CD14-positive monocyte (primary cell): Measurements from ENCODE around the gene BRIP1. TPM values are rescaled to one million over a fixed set of nuclear protein-coding genes. Genes with fewer than 3 reads are reported as not detected.

ENCODE experiments used
- DNase-seq, 3 donors: peaks; one replicate each; pipeline ENCODE4 v3.0.0-alpha.2; 2011 to 2022
- H2AFZ ChIP-seq: 2 replicates; pipeline ENCODE4 v1.6.0; 2012; ENCODE audit warnings: mild to moderate bottlenecking, low read depth, low read length, inconsistent platforms; ENCODE audit not compliant: insufficient read depth, poor library complexity, severe bottlenecking
- H3K27ac ChIP-seq, 2 donors: 1 replicate in 1 of 2; 2 replicates in 1 of 2; pipeline ENCODE4 v1.5.1; 2012 to 2013; ENCODE audit warnings: low read length in 2 of 2, control low read depth in 1 of 2, inconsistent platforms in 1 of 2, low read depth in 1 of 2, mild to moderate bottlenecking in 1 of 2
- H3K27me3 ChIP-seq, 2 donors: one replicate each; pipeline versions ENCODE4 v1.6.0 to v1.6.1; 2011 to 2013; ENCODE audit warnings: low read length in 2 of 2; ENCODE audit not compliant: control insufficient read depth in 2 of 2, insufficient read depth in 2 of 2
- H3K36me3 ChIP-seq, 2 donors: replicated peaks in 1 of 2; 1 replicate in 1 of 2; 2 replicates in 1 of 2; pipeline versions ENCODE4 v1.5.1 to v1.6.1; 2012 to 2013; ENCODE audit warnings: low read length in 2 of 2, control low read depth in 1 of 2, inconsistent platforms in 1 of 2, mild to moderate bottlenecking in 1 of 2; ENCODE audit not compliant: insufficient read depth in 2 of 2, control insufficient read depth in 1 of 2
- H3K4me1 ChIP-seq, 2 donors: 1 replicate in 1 of 2; 2 replicates in 1 of 2; pipeline versions ENCODE4 v1.5.1 to v1.6.1; 2012 to 2013; ENCODE audit warnings: low read length in 2 of 2, control low read depth in 1 of 2, inconsistent platforms in 1 of 2, mild to moderate bottlenecking in 1 of 2, moderate library complexity in 1 of 2; ENCODE audit not compliant: insufficient read depth in 2 of 2, control insufficient read depth in 1 of 2
- H3K4me2 ChIP-seq: replicated peaks from 2 replicates; pipeline ENCODE3; 2012; ENCODE audit warnings: low read length, moderate library complexity, mild to moderate bottlenecking; ENCODE audit not compliant: poor library complexity, severe bottlenecking; ENCODE audit errors: extremely low read depth
- H3K4me3 ChIP-seq, 3 experiments: fragments of 200-600 bp in 1 of 3; sonication (generic) in 1 of 3; replicated peaks in 1 of 3; 1 replicate in 2 of 3; 2 replicates in 1 of 3; pipeline ENCODE4 v1.5.1; 2011 to 2013; ENCODE audit warnings: low read length in 3 of 3, mild to moderate bottlenecking in 3 of 3, control low read depth in 2 of 3, low read depth in 2 of 3, inconsistent platforms in 1 of 3, moderate library complexity in 1 of 3
- H3K79me2 ChIP-seq: 2 replicates; pipeline ENCODE4 v1.6.0; 2012; ENCODE audit warnings: mild to moderate bottlenecking, control low read depth, inconsistent platforms, low read length, moderate library complexity; ENCODE audit not compliant: insufficient read depth
- H3K9ac ChIP-seq: 2 replicates; pipeline ENCODE4 v1.6.0; 2017; ENCODE audit warnings: low read length, mild to moderate bottlenecking; ENCODE audit not compliant: insufficient read depth, poor library complexity, severe bottlenecking
- H3K9me3 ChIP-seq, 2 donors: replicated peaks in 1 of 2; 1 replicate in 1 of 2; 2 replicates in 1 of 2; pipeline versions ENCODE4 v1.5.1 to v1.6.1; 2012 to 2013; ENCODE audit warnings: low read length in 2 of 2, control low read depth in 1 of 2; ENCODE audit not compliant: control insufficient read depth in 1 of 2, insufficient read depth in 1 of 2
- H4K20me1 ChIP-seq: 2 replicates; pipeline ENCODE4 v1.6.0; 2012; ENCODE audit warnings: mild to moderate bottlenecking, low read length, control low read depth, moderate library complexity; ENCODE audit not compliant: insufficient read depth
- H3K27ac Mint-ChIP-seq, 7 donors: one replicate each; pipeline ENCODE4 v1.8.0; 2020; ENCODE audit warnings: mild to moderate bottlenecking in 7 of 7, mixed read lengths in 7 of 7, moderate library complexity in 6 of 7, inconsistent platforms in 2 of 7
- H3K27me3 Mint-ChIP-seq, 3 donors: one replicate each; pipeline ENCODE4 v1.8.0; 2021 to 2022; ENCODE audit warnings: low read depth in 3 of 3, mild to moderate bottlenecking in 3 of 3, mixed read lengths in 3 of 3, moderate library complexity in 3 of 3, inconsistent platforms in 1 of 3
- H3K36me3 Mint-ChIP-seq, 2 donors: one replicate each; pipeline ENCODE4 v1.8.0; 2020; ENCODE audit warnings: mixed read lengths in 2 of 2, inconsistent platforms in 1 of 2, mild to moderate bottlenecking in 1 of 2
- H3K4me1 Mint-ChIP-seq: one replicate; pipeline ENCODE4 v1.8.0; 2020; ENCODE audit warnings: mild to moderate bottlenecking, mixed read lengths
- H3K4me3 Mint-ChIP-seq, 2 donors: one replicate each; pipeline ENCODE4 v1.8.0; 2020; ENCODE audit warnings: mild to moderate bottlenecking in 2 of 2, mixed read lengths in 2 of 2, moderate library complexity in 1 of 2
- H3K9me3 Mint-ChIP-seq, 7 donors: one replicate each; pipeline ENCODE4 v1.8.0; 2020 to 2022; ENCODE audit warnings: mixed read lengths in 7 of 7, mild to moderate bottlenecking in 6 of 7, moderate library complexity in 6 of 7, inconsistent platforms in 2 of 7
- WGBS: methylation state at CpG from one replicate; pipeline ENCODE4 v1.1.5; 2013; ENCODE audit warnings: missing lambda C conversion rate; ENCODE audit not compliant: insufficient coverage; 5-methylcytosine and 5-hydroxymethylcytosine counted together
- intact Hi-C, 2 donors: fragments of 100-400 bp; cut with micrococcal nuclease; formaldehyde crosslinking; loops; one replicate each; pipeline versions ENCODE4 v1.15.0 to v1.15.1; 2023
- polyA plus RNA-seq, 3 donors: library from polyadenylated mRNA; depleted of rRNA in 1 of 3; unstranded in 2 of 3; stranded (reverse) in 1 of 3; fragments of 300-500 nt in 2 of 3; fragments of >200 nt in 1 of 3; fragmentation: Illumina TruSeq in 2 of 3; gene quantifications; 1 replicate in 2 of 3; 2 replicates in 1 of 3; pipeline ENCODE4 v1.2.3, GENCODE V29; 2012 to 2021
- TF ChIP-seq, protein P1 (sequence below): fragments of 200-600 bp; IDR thresholded peaks from one replicate; pipeline ENCODE4 v1.8.0; 2022; ENCODE audit warnings: antibody characterized with exemption, mild to moderate bottlenecking

The BRIP1 gene
- polyA plus RNA-seq, 3 donors = 0.11 to 0.12 TPM; not detected in 1

DNA sequence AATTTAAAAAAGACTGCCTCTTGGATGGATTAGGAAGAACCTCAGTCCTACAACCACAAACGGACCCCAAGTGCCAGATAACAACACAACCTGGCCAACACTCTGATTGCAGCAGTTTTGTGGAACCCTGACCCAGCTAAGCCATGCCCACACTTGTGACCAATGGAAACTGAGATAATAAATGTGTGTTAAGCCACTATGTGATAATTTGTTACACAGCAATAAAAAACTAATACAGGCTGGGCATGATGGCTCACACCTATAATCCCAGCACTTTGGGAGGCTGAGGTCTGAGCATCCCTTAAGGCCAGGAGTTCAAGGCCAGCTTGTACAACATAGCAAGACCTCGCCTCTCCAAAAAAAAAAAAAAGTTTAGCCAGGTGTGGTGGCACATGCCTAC lies 127.5 kb downstream of the BRIP1 start:
- peaks cover 41 to 46% of the 10 kb centered on the region in 2 donors for H3K36me3 Mint-ChIP-seq
- TF ChIP-seq, protein P1, sequence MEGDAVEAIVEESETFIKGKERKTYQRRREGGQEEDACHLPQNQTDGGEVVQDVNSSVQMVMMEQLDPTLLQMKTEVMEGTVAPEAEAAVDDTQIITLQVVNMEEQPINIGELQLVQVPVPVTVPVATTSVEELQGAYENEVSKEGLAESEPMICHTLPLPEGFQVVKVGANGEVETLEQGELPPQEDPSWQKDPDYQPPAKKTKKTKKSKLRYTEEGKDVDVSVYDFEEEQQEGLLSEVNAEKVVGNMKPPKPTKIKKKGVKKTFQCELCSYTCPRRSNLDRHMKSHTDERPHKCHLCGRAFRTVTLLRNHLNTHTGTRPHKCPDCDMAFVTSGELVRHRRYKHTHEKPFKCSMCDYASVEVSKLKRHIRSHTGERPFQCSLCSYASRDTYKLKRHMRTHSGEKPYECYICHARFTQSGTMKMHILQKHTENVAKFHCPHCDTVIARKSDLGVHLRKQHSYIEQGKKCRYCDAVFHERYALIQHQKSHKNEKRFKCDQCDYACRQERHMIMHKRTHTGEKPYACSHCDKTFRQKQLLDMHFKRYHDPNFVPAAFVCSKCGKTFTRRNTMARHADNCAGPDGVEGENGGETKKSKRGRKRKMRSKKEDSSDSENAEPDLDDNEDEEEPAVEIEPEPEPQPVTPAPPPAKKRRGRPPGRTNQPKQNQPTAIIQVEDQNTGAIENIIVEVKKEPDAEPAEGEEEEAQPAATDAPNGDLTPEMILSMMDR = no peak
- no peak overlapping the region for H3K4me3 ChIP-seq
- no peak overlapping the region for H3K4me2 ChIP-seq
- peaks cover 0 to 23% (median 13%) of the 10 kb centered on the region in 7 donors for H3K9me3 Mint-ChIP-seq
- no peaks in the 10 kb centered on the region for H4K20me1 ChIP-seq
- H3K36me3 ChIP-seq = peaks cover 5 to 32% of the 10 kb centered on the region in 2 donors
- no peaks in the 10 kb centered on the region for H3K27me3 ChIP-seq
- H3K79me2 ChIP-seq = no peaks in the 10 kb centered on the region
- WGBS = 83% methylated on average over 1 of the region's 2 CpGs
- no peak overlapping the region for H3K9ac ChIP-seq
- no peak overlapping the region for H3K27ac Mint-ChIP-seq
- no peak overlapping the region for H3K4me3 Mint-ChIP-seq
- H3K27me3 Mint-ChIP-seq = no peaks in the 10 kb centered on the region
- H3K4me1 Mint-ChIP-seq = no peaks in the 10 kb centered on the region
- peaks cover 4 to 15% of the 10 kb centered on the region in 2 donors for H3K9me3 ChIP-seq
- no peak overlapping the region for H3K27ac ChIP-seq
- intact Hi-C loops = no loop called here
- H3K4me1 ChIP-seq = no peaks in the 10 kb centered on the region
- DNase-seq = no peak
- H2AFZ ChIP-seq = no peak overlapping the region

DNA sequence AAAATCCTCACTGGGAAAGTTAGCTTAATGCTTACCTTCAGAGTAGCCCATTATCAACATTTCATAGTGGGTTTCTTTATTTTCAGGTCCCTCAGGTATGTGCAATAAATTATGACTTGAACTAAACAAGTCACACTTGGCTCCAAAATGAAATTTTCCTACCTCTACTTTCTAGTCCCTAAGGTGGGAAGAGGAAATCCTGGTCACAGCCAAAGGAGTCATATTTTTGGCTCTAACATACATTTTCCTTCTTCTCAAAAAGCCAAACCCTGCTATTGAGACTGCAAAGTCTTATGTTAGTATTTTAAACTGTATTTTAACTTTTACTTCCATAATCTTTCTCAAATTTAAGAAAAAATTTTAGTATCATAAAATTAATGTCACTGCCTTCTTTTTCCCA lies 128.9 kb downstream of the BRIP1 start:
- Histone ChIP-seq H4K20me1 (no peaks in the 10 kb centered on the region), H3K4me2 (no peak overlapping the region), H3K9me3 (peaks cover 4 to 15% of the 10 kb centered on the region in 2 donors), H3K27ac (no peak overlapping the region), H2AFZ (no peak overlapping the region), H3K9ac (no peak overlapping the region), H3K36me3 (peaks cover 5 to 19% of the 10 kb centered on the region in 2 donors), H3K79me2 (no peaks in the 10 kb centered on the region), H3K27me3 (no peaks in the 10 kb centered on the region), H3K4me3 (no peak overlapping the region), H3K4me1 (no peaks in the 10 kb centered on the region)
- TF ChIP-seq, protein P1 = no peak
- Mint-ChIP-seq H3K27ac (no peak overlapping the region), H3K27me3 (no peaks in the 10 kb centered on the region), H3K9me3 (peaks cover 0 to 18% (median 13%) of the 10 kb centered on the region in 7 donors), H3K36me3 (peaks cover 30 to 34% of the 10 kb centered on the region in 2 donors), H3K4me1 (no peaks in the 10 kb centered on the region), H3K4me3 (no peak overlapping the region)
- no peak for DNase-seq
- intact Hi-C loops = no loop called here
